Immature natural killer cell (primary cell): ENCODE results near the gene AGR3. TPM values are rescaled to one million over a fixed set of nuclear protein-coding genes. Genes with fewer than 3 reads are reported as not detected.

Experiments
- DNase-seq, 3 donors: peaks; one replicate each; pipeline ENCODE4 v3.0.0; 2022; ENCODE audit warnings: mixed read lengths in 1 of 3
- H3K27ac Mint-ChIP-seq, 6 donors: one replicate each; pipeline ENCODE4 v1.8.0; 2020; ENCODE audit warnings: mixed read lengths in 6 of 6, mild to moderate bottlenecking in 5 of 6, inconsistent platforms in 4 of 6, moderate library complexity in 3 of 6
- H3K27me3 Mint-ChIP-seq, 3 donors: one replicate each; pipeline ENCODE4 v1.8.0; 2020 to 2021; ENCODE audit warnings: low read depth in 3 of 3, mild to moderate bottlenecking in 3 of 3, mixed read lengths in 3 of 3, moderate library complexity in 3 of 3, inconsistent platforms in 1 of 3
- H3K36me3 Mint-ChIP-seq, 3 donors: one replicate each; pipeline ENCODE4 v1.8.0; 2020; ENCODE audit warnings: mixed read lengths in 3 of 3, inconsistent platforms in 2 of 3, mild to moderate bottlenecking in 2 of 3
- H3K4me1 Mint-ChIP-seq, 2 donors: one replicate each; pipeline ENCODE4 v1.8.0; 2020; ENCODE audit warnings: inconsistent platforms in 2 of 2, mild to moderate bottlenecking in 2 of 2, mixed read lengths in 2 of 2, moderate library complexity in 1 of 2
- H3K4me3 Mint-ChIP-seq, 5 donors: one replicate each; pipeline ENCODE4 v1.8.0; 2020; ENCODE audit warnings: mild to moderate bottlenecking in 5 of 5, mixed read lengths in 5 of 5, inconsistent platforms in 3 of 5, moderate library complexity in 3 of 5
- H3K9me3 Mint-ChIP-seq, 6 donors: one replicate each; pipeline ENCODE4 v1.8.0; 2020; ENCODE audit warnings: mild to moderate bottlenecking in 6 of 6, mixed read lengths in 6 of 6, inconsistent platforms in 4 of 6, moderate library complexity in 3 of 6
- polyA plus RNA-seq, 3 donors: library from polyadenylated mRNA; unstranded; fragments of 300-500 nt; fragmentation: Illumina TruSeq; gene quantifications; one replicate each; pipeline ENCODE4 v1.2.3, GENCODE V29; 2021

The AGR3 gene
- polyA plus RNA-seq, 3 donors from 2014 or later: not detected

DNA sequence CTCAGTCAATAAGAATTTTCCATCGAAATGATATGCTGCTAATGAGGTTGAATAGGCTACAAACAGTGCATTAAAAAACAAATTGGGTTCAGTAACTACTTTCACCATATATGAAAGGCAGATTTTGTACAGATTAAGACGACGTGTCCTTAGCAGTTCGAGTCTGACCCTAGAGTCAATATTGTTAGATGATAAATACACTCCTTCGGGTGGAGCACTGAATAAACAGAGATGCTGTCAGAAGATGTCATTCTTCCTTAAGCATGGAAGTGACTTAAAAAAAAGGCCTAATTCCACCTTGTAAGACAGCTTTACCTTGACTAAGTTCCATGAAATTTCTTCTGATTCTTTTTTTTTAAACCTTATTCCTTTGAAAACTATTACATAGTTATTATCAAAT lies 71.2 kb downstream of the AGR3 start:
- no peak overlapping the region for H3K4me3 Mint-ChIP-seq
- H3K27me3 Mint-ChIP-seq: peaks cover 0 to 13% (median 0%) of the 10 kb centered on the region in 3 donors
- no peaks in the 10 kb centered on the region for H3K4me1 Mint-ChIP-seq
- DNase-seq: no peak
- no peak overlapping the region for H3K27ac Mint-ChIP-seq
- H3K36me3 Mint-ChIP-seq: no peaks in the 10 kb centered on the region
- H3K9me3 Mint-ChIP-seq: peaks cover 0 to under 1% (median 0%) of the 10 kb centered on the region in 6 donors

DNA sequence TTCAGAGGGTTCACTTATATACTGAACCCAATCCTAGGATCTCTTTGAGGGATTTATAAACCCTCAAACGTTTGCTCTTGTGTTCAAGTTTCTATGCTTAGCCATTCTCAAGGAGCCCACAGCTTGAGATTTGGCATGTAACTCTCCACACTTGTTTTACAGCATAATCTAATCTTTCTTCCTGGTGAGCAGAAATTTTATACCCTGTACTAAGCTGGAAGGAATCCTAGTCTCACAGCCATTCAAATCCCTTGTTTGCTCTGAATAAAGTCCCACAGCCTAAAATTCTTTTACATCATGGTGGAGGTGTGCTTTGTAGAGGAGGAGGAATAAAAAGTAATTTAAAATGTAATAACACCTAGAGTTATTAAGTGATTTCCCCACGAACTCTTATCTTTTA lies 71.7 kb downstream of the AGR3 start:
- Mint-ChIP-seq H3K27me3 (peaks cover 0 to 9% (median 0%) of the 10 kb centered on the region in 3 donors), H3K27ac (no peak overlapping the region), H3K4me3 (no peak overlapping the region), H3K4me1 (no peaks in the 10 kb centered on the region), H3K9me3 (no peaks in the 10 kb centered on the region), H3K36me3 (no peaks in the 10 kb centered on the region)
- DNase-seq: no peak

Other genes starting within 250 kb of the AGR3 start
- gene ANKMY2, start 236.2 kb downstream of the AGR3 start, polyA plus RNA-seq: 10 to 100 TPM; 22.2 to 30.5 (median 24.3) TPM
- gene BZW2, start 235.8 kb downstream of the AGR3 start, polyA plus RNA-seq: 10 to 100 TPM; 35.8 to 47.8 (median 41.2) TPM
- 1 to 10 TPM in 1 of 3 donors, under 1 TPM in 2; 0.75 to 4.7 (median 0.96) TPM for gene TSPAN13, start 128.2 kb downstream of the AGR3 start, polyA plus RNA-seq
- gene AGR2, start 77.0 kb downstream of the AGR3 start, polyA plus RNA-seq: not detected